Right ventricle myocardium superior (tissue), 1 donor: ENCODE measurements around the gene CDPF1. TPM values are rescaled to one million over a fixed set of nuclear protein-coding genes. Genes with fewer than 3 reads are reported as not detected.
"Not testable (repeated sequence)": the region's sequence is repeated elsewhere in the genome, so short reads cannot be mapped to it uniquely, and the experiment has no call there.

Experiments used
- ATAC-seq: fragments of 200-7000 bp; cut with Tn5 transposase; one replicate; pipeline ENCODE4 v1.9.1; 2020; ENCODE audit warnings: mild to moderate bottlenecking; ENCODE audit not compliant: poor library complexity
- DNase-seq: peaks from one replicate; pipeline ENCODE4 v3.0.0-alpha.2; 2020
- intact Hi-C: fragments of 100-400 bp; cut with DNase I; formaldehyde crosslinking; loops from one replicate; pipeline ENCODE4 v1.11.2; 2022
- total RNA-seq: library from RNA; stranded (reverse); fragmentation: NEBNext Ultra II Directional; extraction: Animal tissue kit (Norgen Biotek cat#: 25700); gene quantifications from one replicate; pipeline ENCODE4 v1.2.1, GENCODE V29; 2021
- donor health status: DM: no; HTN: yes; CAD: no; lungs with severe emphysema.

Gene CDPF1
- total RNA-seq, 1 donor from 2014 or later = 5.4 TPM

DNA sequence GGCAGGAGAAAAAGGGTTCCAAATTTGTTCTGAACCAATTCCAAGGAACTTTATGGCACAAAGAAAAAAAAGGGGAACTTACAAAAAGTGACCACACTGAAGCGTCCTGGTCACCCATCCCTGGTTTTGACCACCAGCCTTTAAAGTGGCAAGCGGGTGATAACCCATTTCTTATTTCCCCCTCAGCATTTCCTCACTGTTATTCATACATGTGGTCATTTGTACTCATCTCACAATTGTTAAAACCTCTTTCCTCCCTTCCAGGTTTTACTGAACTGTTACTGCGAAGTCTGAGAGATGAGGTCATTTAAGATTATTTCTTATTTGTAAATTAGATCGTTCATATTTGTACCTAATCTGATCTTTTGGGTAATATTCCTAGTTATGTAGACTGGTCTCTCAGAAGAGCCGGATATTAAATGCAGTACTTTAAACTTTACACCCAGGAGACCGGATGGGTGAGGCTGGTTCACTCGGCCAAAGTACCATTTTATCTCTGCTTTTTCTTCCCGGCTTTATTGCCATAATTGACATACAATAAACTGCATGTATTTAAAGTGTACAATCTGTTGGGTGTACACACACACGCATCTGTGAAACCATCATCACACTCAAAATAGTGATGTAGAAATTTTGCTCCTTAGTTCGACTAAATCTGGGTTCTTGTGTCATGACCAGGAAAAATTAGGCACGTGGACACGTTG, 47.0 kb downstream of the CDPF1 start:
- intact Hi-C loops = no loop called here
- DNase-seq = no peak

GRCh38 chr22:46201059-46201757, 48.9 kb downstream of the CDPF1 start:
- intact Hi-C loops = no loop called here
- peak; percentile 41 for ATAC-seq

More for the DNA sequence above, 47.0 kb downstream of the CDPF1 start:
- ATAC-seq = no peak

GRCh38 chr22:46198806-46199205, 51.3 kb downstream of the CDPF1 start:
- intact Hi-C loops = loop anchor here (5.0 kb wide), 1 partner anchor 47 kb away; the partner anchor contains the start of gene PPARA
- ATAC-seq, DNase-seq: not testable (repeated sequence)

More at GRCh38 chr22:46201059-46201757, 48.9 kb downstream of the CDPF1 start:
- DNase-seq = no peak

DNA sequence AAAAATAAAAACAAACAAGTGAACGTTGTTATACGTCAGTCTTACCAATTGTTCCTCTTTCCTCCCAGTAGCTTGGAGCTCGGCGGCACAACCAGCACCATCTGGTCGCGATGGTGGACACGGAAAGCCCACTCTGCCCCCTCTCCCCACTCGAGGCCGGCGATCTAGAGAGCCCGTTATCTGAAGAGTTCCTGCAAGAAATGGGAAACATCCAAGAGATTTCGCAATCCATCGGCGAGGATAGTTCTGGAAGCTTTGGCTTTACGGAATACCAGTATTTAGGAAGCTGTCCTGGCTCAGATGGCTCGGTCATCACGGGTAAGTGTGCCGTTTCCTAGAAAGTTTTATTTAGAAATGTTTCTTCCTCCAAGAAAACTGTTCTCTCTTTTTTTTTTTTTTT, 51.8 kb downstream of the CDPF1 start:
- DNase-seq = no peak
- intact Hi-C loops = loop anchor here (5.0 kb wide), 1 partner anchor 46 kb away; the partner anchor contains the start of gene PPARA
- no peak for ATAC-seq

GRCh38 chr22:46196278-46196677, 53.8 kb downstream of the CDPF1 start:
- peak; percentile 94 for ATAC-seq
- intact Hi-C loops = loop anchor here (5.0 kb wide), 1 partner anchor 44 kb away; the partner anchor contains the start of gene PPARA
- DNase-seq = peak; percentile 86

GRCh38 chr22:46195487-46196165, 54.5 kb downstream of the CDPF1 start:
- ATAC-seq = peak; percentile 20
- intact Hi-C loops = loop anchor here (5.0 kb wide), 1 partner anchor 43 kb away; the partner anchor contains the start of gene PPARA
- DNase-seq = no peak

Other genes with a start within 250 kb of the CDPF1 start
- 66.1 TPM for gene PPARA, start 99.8 kb downstream of the CDPF1 start, total RNA-seq
- gene PKDREJ, start 13.1 kb upstream of the CDPF1 start, total RNA-seq = 0.05 TPM
- gene TTC38, start 17.7 kb upstream of the CDPF1 start, total RNA-seq = 24.1 TPM
- 0.43 TPM for gene GTSE1, start 46.6 kb upstream of the CDPF1 start, total RNA-seq
- 37.7 TPM for gene TRMU, start 85.4 kb upstream of the CDPF1 start, total RNA-seq